GM23338 (cell line): ENCODE results near the gene SCIN.

Experiments
- CREB1 ChIP-seq: fragments of 250-450 bp; sonication (Bioruptor Pico); IDR thresholded peaks from 2 replicates; pipeline ENCODE4 v1.5.0; 2020; ENCODE audit warnings: low read depth, mild to moderate bottlenecking, moderate library complexity
- CTCF ChIP-seq, 2 experiments: fragments of 200-600 bp in 1 of 2; sonication (generic) in 1 of 2; conservative IDR thresholded peaks; 2 replicates each; pipeline versions ENCODE4 v1.5.1 to v1.6.1; 2016 to 2017; ENCODE audit warnings: antibody characterized with exemption in 2 of 2, low read depth in 2 of 2, mild to moderate bottlenecking in 2 of 2, moderate library complexity in 1 of 2
- EZH2 ChIP-seq: fragments of 200-600 bp; sonication (generic); IDR thresholded peaks from one replicate; pipeline ENCODE4 v1.8.0; 2017; ENCODE audit warnings: antibody characterized with exemption, mild to moderate bottlenecking, low read depth; ENCODE audit not compliant: unreplicated experiment
- EZH2phosphoT487 ChIP-seq: fragments of 200-600 bp; sonication (generic); IDR thresholded peaks from one replicate; pipeline ENCODE4 v1.8.1; 2018; ENCODE audit warnings: antibody characterized with exemption; ENCODE audit not compliant: unreplicated experiment
- JUNB ChIP-seq: IDR thresholded peaks from one replicate; pipeline ENCODE4 v1.6.1; 2016; ENCODE audit warnings: antibody characterized with exemption; ENCODE audit not compliant: unreplicated experiment
- NANOG ChIP-seq: IDR thresholded peaks from 2 replicates; pipeline ENCODE4 v1.6.1; 2016; ENCODE audit warnings: antibody characterized with exemption, borderline replicate concordance
- POLR2AphosphoS5 ChIP-seq: IDR thresholded peaks from 2 replicates; pipeline ENCODE4 v1.6.1; 2016; ENCODE audit warnings: antibody characterized with exemption, low read depth
- TF ChIP-seq, protein P1 (sequence below): fragments of 250-450 bp; sonication (Bioruptor Pico); IDR thresholded peaks from 2 replicates; pipeline ENCODE4 v1.5.0; 2020; ENCODE audit warnings: mild to moderate bottlenecking, moderate library complexity
- TF ChIP-seq, protein P2 (sequence below): IDR thresholded peaks from one replicate; pipeline ENCODE4 v1.6.1; 2018; ENCODE audit warnings: antibody characterized with exemption; ENCODE audit not compliant: unreplicated experiment
- TF ChIP-seq, protein P3 (sequence below): IDR thresholded peaks from 2 replicates; pipeline ENCODE4 v1.6.1; 2016; ENCODE audit warnings: antibody characterized with exemption

GRCh38 chr7:12705878-12706277 is 135.4 kb downstream of the SCIN start:
- TF ChIP-seq CTCF (conservative IDR thresholded peaks at IDR 0.05; ENCODE audit: low read depth in 2 of 2) (no peak), EZH2 (no peak), POLR2AphosphoS5 (no peak), NANOG (no peak), CREB1 (CRISPR knock-in tag) (no peak), EZH2phosphoT487 (no peak), JUNB (no peak)
- TF ChIP-seq, protein P1, sequence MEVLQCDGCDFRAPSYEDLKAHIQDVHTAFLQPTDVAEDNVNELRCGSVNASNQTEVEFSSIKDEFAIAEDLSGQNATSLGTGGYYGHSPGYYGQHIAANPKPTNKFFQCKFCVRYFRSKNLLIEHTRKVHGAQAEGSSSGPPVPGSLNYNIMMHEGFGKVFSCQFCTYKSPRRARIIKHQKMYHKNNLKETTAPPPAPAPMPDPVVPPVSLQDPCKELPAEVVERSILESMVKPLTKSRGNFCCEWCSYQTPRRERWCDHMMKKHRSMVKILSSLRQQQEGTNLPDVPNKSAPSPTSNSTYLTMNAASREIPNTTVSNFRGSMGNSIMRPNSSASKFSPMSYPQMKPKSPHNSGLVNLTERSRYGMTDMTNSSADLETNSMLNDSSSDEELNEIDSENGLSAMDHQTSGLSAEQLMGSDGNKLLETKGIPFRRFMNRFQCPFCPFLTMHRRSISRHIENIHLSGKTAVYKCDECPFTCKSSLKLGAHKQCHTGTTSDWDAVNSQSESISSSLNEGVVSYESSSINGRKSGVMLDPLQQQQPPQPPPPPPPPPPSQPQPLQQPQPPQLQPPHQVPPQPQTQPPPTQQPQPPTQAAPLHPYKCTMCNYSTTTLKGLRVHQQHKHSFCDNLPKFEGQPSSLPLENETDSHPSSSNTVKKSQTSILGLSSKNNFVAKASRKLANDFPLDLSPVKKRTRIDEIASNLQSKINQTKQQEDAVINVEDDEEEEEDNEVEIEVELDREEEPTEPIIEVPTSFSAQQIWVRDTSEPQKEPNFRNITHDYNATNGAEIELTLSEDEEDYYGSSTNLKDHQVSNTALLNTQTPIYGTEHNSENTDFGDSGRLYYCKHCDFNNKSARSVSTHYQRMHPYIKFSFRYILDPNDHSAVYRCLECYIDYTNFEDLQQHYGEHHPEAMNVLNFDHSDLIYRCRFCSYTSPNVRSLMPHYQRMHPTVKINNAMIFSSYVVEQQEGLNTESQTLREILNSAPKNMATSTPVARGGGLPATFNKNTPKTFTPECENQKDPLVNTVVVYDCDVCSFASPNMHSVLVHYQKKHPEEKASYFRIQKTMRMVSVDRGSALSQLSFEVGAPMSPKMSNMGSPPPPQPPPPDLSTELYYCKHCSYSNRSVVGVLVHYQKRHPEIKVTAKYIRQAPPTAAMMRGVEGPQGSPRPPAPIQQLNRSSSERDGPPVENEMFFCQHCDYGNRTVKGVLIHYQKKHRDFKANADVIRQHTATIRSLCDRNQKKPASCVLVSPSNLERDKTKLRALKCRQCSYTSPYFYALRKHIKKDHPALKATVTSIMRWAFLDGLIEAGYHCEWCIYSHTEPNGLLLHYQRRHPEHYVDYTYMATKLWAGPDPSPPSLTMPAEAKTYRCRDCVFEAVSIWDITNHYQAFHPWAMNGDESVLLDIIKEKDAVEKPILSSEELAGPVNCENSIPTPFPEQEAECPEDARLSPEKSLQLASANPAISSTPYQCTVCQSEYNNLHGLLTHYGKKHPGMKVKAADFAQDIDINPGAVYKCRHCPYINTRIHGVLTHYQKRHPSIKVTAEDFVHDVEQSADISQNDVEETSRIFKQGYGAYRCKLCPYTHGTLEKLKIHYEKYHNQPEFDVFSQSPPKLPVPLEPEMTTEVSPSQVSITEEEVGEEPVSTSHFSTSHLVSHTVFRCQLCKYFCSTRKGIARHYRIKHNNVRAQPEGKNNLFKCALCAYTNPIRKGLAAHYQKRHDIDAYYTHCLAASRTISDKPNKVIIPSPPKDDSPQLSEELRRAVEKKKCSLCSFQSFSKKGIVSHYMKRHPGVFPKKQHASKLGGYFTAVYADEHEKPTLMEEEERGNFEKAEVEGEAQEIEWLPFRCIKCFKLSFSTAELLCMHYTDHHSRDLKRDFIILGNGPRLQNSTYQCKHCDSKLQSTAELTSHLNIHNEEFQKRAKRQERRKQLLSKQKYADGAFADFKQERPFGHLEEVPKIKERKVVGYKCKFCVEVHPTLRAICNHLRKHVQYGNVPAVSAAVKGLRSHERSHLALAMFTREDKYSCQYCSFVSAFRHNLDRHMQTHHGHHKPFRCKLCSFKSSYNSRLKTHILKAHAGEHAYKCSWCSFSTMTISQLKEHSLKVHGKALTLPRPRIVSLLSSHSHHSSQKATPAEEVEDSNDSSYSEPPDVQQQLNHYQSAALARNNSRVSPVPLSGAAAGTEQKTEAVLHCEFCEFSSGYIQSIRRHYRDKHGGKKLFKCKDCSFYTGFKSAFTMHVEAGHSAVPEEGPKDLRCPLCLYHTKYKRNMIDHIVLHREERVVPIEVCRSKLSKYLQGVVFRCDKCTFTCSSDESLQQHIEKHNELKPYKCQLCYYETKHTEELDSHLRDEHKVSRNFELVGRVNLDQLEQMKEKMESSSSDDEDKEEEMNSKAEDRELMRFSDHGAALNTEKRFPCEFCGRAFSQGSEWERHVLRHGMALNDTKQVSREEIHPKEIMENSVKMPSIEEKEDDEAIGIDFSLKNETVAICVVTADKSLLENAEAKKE (CRISPR knock-in tag) = no peak
- TF ChIP-seq, protein P2, sequence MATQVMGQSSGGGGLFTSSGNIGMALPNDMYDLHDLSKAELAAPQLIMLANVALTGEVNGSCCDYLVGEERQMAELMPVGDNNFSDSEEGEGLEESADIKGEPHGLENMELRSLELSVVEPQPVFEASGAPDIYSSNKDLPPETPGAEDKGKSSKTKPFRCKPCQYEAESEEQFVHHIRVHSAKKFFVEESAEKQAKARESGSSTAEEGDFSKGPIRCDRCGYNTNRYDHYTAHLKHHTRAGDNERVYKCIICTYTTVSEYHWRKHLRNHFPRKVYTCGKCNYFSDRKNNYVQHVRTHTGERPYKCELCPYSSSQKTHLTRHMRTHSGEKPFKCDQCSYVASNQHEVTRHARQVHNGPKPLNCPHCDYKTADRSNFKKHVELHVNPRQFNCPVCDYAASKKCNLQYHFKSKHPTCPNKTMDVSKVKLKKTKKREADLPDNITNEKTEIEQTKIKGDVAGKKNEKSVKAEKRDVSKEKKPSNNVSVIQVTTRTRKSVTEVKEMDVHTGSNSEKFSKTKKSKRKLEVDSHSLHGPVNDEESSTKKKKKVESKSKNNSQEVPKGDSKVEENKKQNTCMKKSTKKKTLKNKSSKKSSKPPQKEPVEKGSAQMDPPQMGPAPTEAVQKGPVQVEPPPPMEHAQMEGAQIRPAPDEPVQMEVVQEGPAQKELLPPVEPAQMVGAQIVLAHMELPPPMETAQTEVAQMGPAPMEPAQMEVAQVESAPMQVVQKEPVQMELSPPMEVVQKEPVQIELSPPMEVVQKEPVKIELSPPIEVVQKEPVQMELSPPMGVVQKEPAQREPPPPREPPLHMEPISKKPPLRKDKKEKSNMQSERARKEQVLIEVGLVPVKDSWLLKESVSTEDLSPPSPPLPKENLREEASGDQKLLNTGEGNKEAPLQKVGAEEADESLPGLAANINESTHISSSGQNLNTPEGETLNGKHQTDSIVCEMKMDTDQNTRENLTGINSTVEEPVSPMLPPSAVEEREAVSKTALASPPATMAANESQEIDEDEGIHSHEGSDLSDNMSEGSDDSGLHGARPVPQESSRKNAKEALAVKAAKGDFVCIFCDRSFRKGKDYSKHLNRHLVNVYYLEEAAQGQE = no peak
- TF ChIP-seq, protein P3, sequence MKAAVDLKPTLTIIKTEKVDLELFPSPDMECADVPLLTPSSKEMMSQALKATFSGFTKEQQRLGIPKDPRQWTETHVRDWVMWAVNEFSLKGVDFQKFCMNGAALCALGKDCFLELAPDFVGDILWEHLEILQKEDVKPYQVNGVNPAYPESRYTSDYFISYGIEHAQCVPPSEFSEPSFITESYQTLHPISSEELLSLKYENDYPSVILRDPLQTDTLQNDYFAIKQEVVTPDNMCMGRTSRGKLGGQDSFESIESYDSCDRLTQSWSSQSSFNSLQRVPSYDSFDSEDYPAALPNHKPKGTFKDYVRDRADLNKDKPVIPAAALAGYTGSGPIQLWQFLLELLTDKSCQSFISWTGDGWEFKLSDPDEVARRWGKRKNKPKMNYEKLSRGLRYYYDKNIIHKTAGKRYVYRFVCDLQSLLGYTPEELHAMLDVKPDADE = no peak
